Bronchial epithelial cell (primary cell): ENCODE results near the gene NELL1. TPM values are rescaled to one million over a fixed set of nuclear protein-coding genes. Genes with fewer than 3 reads are reported as not detected.

Experiments used
- DNase-seq: peaks from one replicate; pipeline ENCODE4 v3.0.0-alpha.2; 2010; ENCODE audit warnings: low read depth
- FAIRE-seq: peaks from 2 replicates; lab custom pipeline; 2011; peaks lifted over from hg19 to GRCh38; lab: Jason Lieb, UNC
- H3K27me3 ChIP-seq: 2 replicates; pipeline ENCODE4 v1.5.1; 2011; ENCODE audit warnings: low read length; ENCODE audit not compliant: control insufficient read depth, insufficient read depth
- H3K36me3 ChIP-seq: 2 replicates; pipeline ENCODE4 v1.5.1; 2011; ENCODE audit warnings: low read length; ENCODE audit not compliant: control insufficient read depth, insufficient read depth
- H3K4me3 ChIP-seq: 2 replicates; pipeline ENCODE4 v1.5.1; 2011; ENCODE audit warnings: mild to moderate bottlenecking, low read depth, low read length, control low read depth
- CTCF ChIP-seq: IDR thresholded peaks from 2 replicates; pipeline ENCODE4 v1.5.1; 2011; ENCODE audit warnings: mild to moderate bottlenecking, moderate library complexity, low read length, control low read depth, inconsistent platforms; ENCODE audit not compliant: insufficient read depth, severe bottlenecking
- total RNA-seq: library from RNA; depleted of rRNA; stranded (reverse); fragments of >200 nt; gene quantifications from 2 replicates; pipeline ENCODE4 v1.2.1, GENCODE V29; 2014

Gene NELL1
- total RNA-seq, 1 donor from 2014 or later: not detected

- no peak for FAIRE-seq
- DNase-seq: no peak
- no peak for TF ChIP-seq CTCF
- Histone ChIP-seq H3K36me3 (no peaks in the 10 kb centered on the region), H3K27me3 (no peaks in the 10 kb centered on the region), H3K4me3 (no peak overlapping the region)
Observed at GRCh38 chr11:21410513-21410912, 741.1 kb downstream of the NELL1 start.

GRCh38 chr11:21411104-21411503 lies 741.7 kb downstream of the NELL1 start:
- FAIRE-seq (no peak), DNase-seq (peak; percentile 51)
- Histone ChIP-seq H3K4me3 (no peak overlapping the region), H3K27me3 (no peaks in the 10 kb centered on the region), H3K36me3 (no peaks in the 10 kb centered on the region)
- no peak for TF ChIP-seq CTCF

DNA sequence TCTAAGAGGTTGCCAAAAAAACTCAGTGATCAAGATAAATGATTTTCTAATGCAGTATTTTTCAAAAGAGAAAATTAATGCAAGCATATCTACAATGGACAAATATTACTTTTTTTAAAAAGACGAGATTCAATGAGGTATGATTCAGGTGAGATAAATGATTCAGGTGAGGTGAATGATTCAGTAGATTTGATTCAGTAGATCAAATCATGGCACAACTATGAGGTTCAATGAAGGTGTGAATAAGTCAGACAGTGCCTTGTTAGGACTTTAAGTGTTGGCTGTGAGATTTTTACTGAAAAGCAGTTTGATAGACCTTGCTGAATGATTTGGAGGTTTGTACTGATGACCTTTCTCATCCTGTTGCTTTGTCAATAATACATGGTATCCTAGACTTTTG lies 742.2 kb downstream of the NELL1 start:
- no peak for FAIRE-seq

GRCh38 chr11:21412652-21413383 lies 743.4 kb downstream of the NELL1 start:
- TF ChIP-seq CTCF: no peak
- Histone ChIP-seq H3K27me3 (no peaks in the 10 kb centered on the region), H3K36me3 (no peaks in the 10 kb centered on the region), H3K4me3 (no peak overlapping the region)
- no peak for DNase-seq
- FAIRE-seq: no peak

More for the DNA sequence above, 742.2 kb downstream of the NELL1 start:
- no peaks in the 10 kb centered on the region for H3K27me3 ChIP-seq
- H3K36me3 ChIP-seq: no peaks in the 10 kb centered on the region
- peak; percentile 50 for DNase-seq
- no peak overlapping the region for H3K4me3 ChIP-seq
- no peak for TF ChIP-seq CTCF

DNA sequence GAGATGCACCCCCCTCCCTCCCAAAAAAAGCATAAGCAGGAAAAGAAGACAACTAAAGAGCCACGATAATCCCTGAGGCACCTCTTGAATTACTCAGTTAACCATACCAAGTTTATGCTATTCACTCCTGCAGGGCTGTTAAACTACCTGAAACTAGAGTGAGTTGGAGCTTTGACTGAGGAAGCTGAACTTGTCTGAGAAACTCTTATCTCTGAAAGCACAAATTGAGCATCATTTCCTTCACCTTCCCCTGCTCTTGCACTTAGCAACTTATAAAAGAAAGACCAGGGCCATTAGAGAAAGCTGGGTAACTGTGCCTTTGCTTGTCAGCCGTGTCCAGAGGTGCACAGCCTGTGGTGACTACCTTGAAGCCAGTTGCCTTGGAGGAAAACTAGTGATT lies 745.6 kb downstream of the NELL1 start:
- H3K27me3 ChIP-seq: no peaks in the 10 kb centered on the region
- no peak for DNase-seq
- no peaks in the 10 kb centered on the region for H3K36me3 ChIP-seq
- no peak for FAIRE-seq
- H3K4me3 ChIP-seq: no peak overlapping the region
- TF ChIP-seq CTCF: no peak

GRCh38 chr11:21415606-21416005 lies 746.2 kb downstream of the NELL1 start:
- no peaks in the 10 kb centered on the region for H3K36me3 ChIP-seq
- FAIRE-seq: no peak
- H3K4me3 ChIP-seq: no peak overlapping the region
- no peak for TF ChIP-seq CTCF
- no peaks in the 10 kb centered on the region for H3K27me3 ChIP-seq
- DNase-seq: no peak
